Endothelial cell of umbilical vein (primary cell): Measurements from ENCODE around the gene CARMIL3. TPM values are rescaled to one million over a fixed set of nuclear protein-coding genes. Genes with fewer than 3 reads are reported as not detected.

ENCODE experiments used
- BruUV-seq: library from RNA; stranded (reverse); fragments of 400-500 nt; replicated peaks from 2 replicates; lab custom pipeline; 2021; lab: Mats Ljungman, UMichigan
- CTCF ChIA-PET: fragments of 300-600, 350-600 bp; sonication (Branson Sonifier 250); formaldehyde crosslinking; loops from one replicate; lab custom pipeline; 2021; ENCODE audit warnings: antibody characterized with exemption, inconsistent platforms; lab: Charles Lee
- POLR2A ChIA-PET: fragments of 300-600, 350-600 bp; sonication (Branson Sonifier 250); formaldehyde crosslinking; loops from one replicate; lab custom pipeline; 2021; ENCODE audit warnings: antibody characterized with exemption, inconsistent platforms; lab: Charles Lee
- DNase-seq: peaks from one replicate; pipeline ENCODE4 v3.0.0-alpha.2; 2011; ENCODE audit warnings: low read depth, low spot score
- FAIRE-seq: peaks from 2 replicates; lab custom pipeline; 2011; peaks lifted over from hg19 to GRCh38; lab: Jason Lieb, UNC
- H2AFZ ChIP-seq: 2 replicates; pipeline ENCODE4 v1.6.0; 2012; ENCODE audit warnings: low read depth, low read length, control low read depth, inconsistent platforms
- H3K27ac ChIP-seq: 2 replicates; pipeline ENCODE4 v1.5.1; 2011; ENCODE audit warnings: low read depth, mild to moderate bottlenecking, control low read depth, low read length, moderate library complexity; ENCODE audit not compliant: insufficient read depth
- H3K27me3 ChIP-seq, 2 experiments: 2 replicates each; pipeline versions ENCODE4 v1.6.0 to v1.6.1; 2011; ENCODE audit warnings: low read length in 2 of 2, mixed read lengths in 1 of 2; ENCODE audit not compliant: control insufficient read depth in 2 of 2, insufficient read depth in 2 of 2
- H3K36me3 ChIP-seq, 2 experiments: 2 replicates in 1 of 2; 3 replicates in 1 of 2; pipeline ENCODE4 v1.5.1; 2011; ENCODE audit warnings: low read length in 2 of 2, mild to moderate bottlenecking in 1 of 2, moderate library complexity in 1 of 2; ENCODE audit not compliant: control insufficient read depth in 2 of 2, insufficient read depth in 2 of 2; ENCODE audit errors: extremely low read depth in 1 of 2
- H3K4me1 ChIP-seq: 3 replicates; pipeline ENCODE4 v1.5.1; 2011; ENCODE audit warnings: mild to moderate bottlenecking, low read length; ENCODE audit not compliant: control insufficient read depth, insufficient read depth; ENCODE audit errors: extremely low read depth
- H3K4me2 ChIP-seq: 2 replicates; pipeline ENCODE4 v1.6.1; 2011; ENCODE audit warnings: low read length, control low read depth, mixed read lengths; ENCODE audit not compliant: insufficient read depth
- H3K4me3 ChIP-seq, 3 experiments: fragments of 200-600 bp in 1 of 3; sonication (generic), shearing (Covaris generic) in 1 of 3; replicated peaks in 1 of 3; 2 replicates each; pipeline ENCODE4 v1.5.1; 2011 to 2016; ENCODE audit warnings: control low read depth in 3 of 3, low read length in 3 of 3, mild to moderate bottlenecking in 2 of 3, inconsistent platforms in 1 of 3, low read depth in 1 of 3, moderate library complexity in 1 of 3; ENCODE audit not compliant: insufficient read depth in 1 of 3
- H3K79me2 ChIP-seq: 2 replicates; pipeline ENCODE4 v1.6.0; 2012; ENCODE audit warnings: low read length, inconsistent platforms; ENCODE audit not compliant: control insufficient read depth, insufficient read depth
- H3K9ac ChIP-seq: replicated peaks from 2 replicates; pipeline ENCODE3; 2011; ENCODE audit warnings: low read length, control low read depth; ENCODE audit not compliant: insufficient read depth; ENCODE audit errors: extremely low read depth
- H3K9me1 ChIP-seq: replicated peaks from 3 replicates; pipeline ENCODE4 v1.6.0; 2011; ENCODE audit warnings: mild to moderate bottlenecking, low read length; ENCODE audit not compliant: control insufficient read depth, insufficient read depth; ENCODE audit errors: extremely low read depth
- H3K9me3 ChIP-seq: replicated peaks from 2 replicates; pipeline ENCODE4 v1.5.1; 2012; ENCODE audit warnings: low read length, inconsistent platforms; ENCODE audit not compliant: control insufficient read depth, insufficient read depth
- H4K20me1 ChIP-seq: replicated peaks from 2 replicates; pipeline ENCODE3; 2011; ENCODE audit warnings: mild to moderate bottlenecking, low read length; ENCODE audit not compliant: control insufficient read depth, insufficient read depth; ENCODE audit errors: extremely low read depth
- CTCF ChIP-seq, 2 donors: IDR thresholded peaks; 1 replicate in 1 of 2; 2 replicates in 1 of 2; pipeline ENCODE4 v1.5.1; 2011; ENCODE audit warnings: low read length in 2 of 2, mild to moderate bottlenecking in 2 of 2, moderate library complexity in 2 of 2, control low read depth in 1 of 2, inconsistent platforms in 1 of 2, low read depth in 1 of 2; ENCODE audit not compliant: insufficient read depth in 1 of 2; ENCODE audit errors: extremely low read depth in 1 of 2
- EZH2 ChIP-seq: IDR thresholded peaks from 2 replicates; pipeline ENCODE4 v1.6.1; 2012; ENCODE audit warnings: borderline replicate concordance, low read depth, mild to moderate bottlenecking, moderate library complexity, low read length, inconsistent platforms; ENCODE audit not compliant: severe bottlenecking
- FOS ChIP-seq: IDR thresholded peaks from 2 replicates; pipeline ENCODE4 v1.6.1; 2011; ENCODE audit warnings: mild to moderate bottlenecking, low read length, moderate library complexity, borderline replicate concordance; ENCODE audit not compliant: insufficient read depth
- GATA2 ChIP-seq: IDR thresholded peaks from 2 replicates; pipeline ENCODE4 v1.7.0; 2011; ENCODE audit warnings: low read depth, mild to moderate bottlenecking, moderate library complexity, mixed read lengths, low read length; ENCODE audit not compliant: insufficient read length, insufficient read depth
- JUN ChIP-seq: IDR thresholded peaks from 2 replicates; pipeline ENCODE4 v1.6.1; 2011; ENCODE audit warnings: borderline replicate concordance, low read depth; ENCODE audit not compliant: insufficient read length, insufficient read depth
- MAX ChIP-seq: IDR thresholded peaks from 2 replicates; pipeline ENCODE4 v1.6.1; 2011; ENCODE audit not compliant: insufficient read depth, insufficient read length
- MYC ChIP-seq: IDR thresholded peaks from one replicate; pipeline ENCODE4 v1.6.1; 2011; ENCODE audit warnings: mild to moderate bottlenecking, low read depth, low read length
- POLR2A ChIP-seq: IDR thresholded peaks from 2 replicates; pipeline ENCODE4 v1.6.1; 2012; ENCODE audit warnings: low read depth, mild to moderate bottlenecking, control low read depth, low read length
- POLR2AphosphoS5 ChIP-seq: IDR thresholded peaks from 2 replicates; pipeline ENCODE4 v1.6.1; 2012; ENCODE audit warnings: low read depth, mild to moderate bottlenecking, control low read depth, low read length, moderate library complexity; ENCODE audit not compliant: insufficient read depth
- dilution Hi-C: fragments of 300-500 bp; cut with MboI; formaldehyde crosslinking; loops from one replicate; pipeline ENCODE4 v1.15.0; 2019; ENCODE audit warnings: low sequenced_read_pairs; ENCODE audit not compliant: extremely low pct_ligation_motif_present
- intact Hi-C: fragments of 100-400 bp; cut with micrococcal nuclease; formaldehyde crosslinking; loops from one replicate; pipeline ENCODE4 v1.10.0; 2022
- polyA plus RNA-seq, 4 experiments: library from polyadenylated mRNA; depleted of rRNA in 3 of 4; stranded (reverse) in 3 of 4; unstranded in 1 of 4; fragments of >200 nt; gene quantifications; 2 replicates each; pipeline versions ENCODE4 v1.2.1 to v1.2.3, GENCODE V29; 2011 to 2012; ENCODE audit warnings: missing spikeins in 1 of 4
- total RNA-seq: library from RNA; stranded (reverse); gene quantifications from 2 replicates; pipeline ENCODE4 v1.2.3, GENCODE V29; 2021

The CARMIL3 gene
- total and polyA plus RNA-seq, 2 donors (not counting 3 experiments of a cell fraction or from before 2014, with no cell fraction given): 0.03 TPM; not detected in 1

GRCh38 chr14:24055971-24056799, 4.4 kb downstream of the CARMIL3 start:
- no peaks in the 10 kb centered on the region for H4K20me1 ChIP-seq
- H3K79me2 ChIP-seq: no peaks in the 10 kb centered on the region
- H3K4me1 ChIP-seq: peaks cover 11% of the 10 kb centered on the region
- H3K4me2 ChIP-seq: no peak overlapping the region
- no peak overlapping the region for H3K4me3 ChIP-seq
- H3K9me3 ChIP-seq: no peaks in the 10 kb centered on the region
- FAIRE-seq (no peak), DNase-seq (no peak)
- no peaks in the 10 kb centered on the region for H3K36me3 ChIP-seq
- H3K27me3 ChIP-seq: peaks cover 0 to 5% of the 10 kb centered on the region in 2 experiments
- BruUV-seq: no TSS peak
- dilution Hi-C loops (no loop called here), intact Hi-C loops (loop anchor here (5.0 kb wide), 1 partner anchor 161 kb away; the partner anchor contains the start of gene MDP1)
- POLR2A ChIA-PET: no interaction called here
- H3K9me1 ChIP-seq: no peaks in the 10 kb centered on the region
- H3K9ac ChIP-seq: no peak overlapping the region
- CTCF ChIA-PET: interaction anchor here (0.9 to 9.5 kb wide), 7 partner anchors 12 to 240 kb away, joined by 3 to 420 read pairs (median 36); partner anchors contain the start of genes CHMP4A, DCAF11, IRF9 and NRL
- no peak overlapping the region for H3K27ac ChIP-seq
- H2AFZ ChIP-seq: no peak overlapping the region
- no peak for TF ChIP-seq JUN
- TF ChIP-seq POLR2A: no peak
- TF ChIP-seq MAX: no peak

GRCh38 chr14:24056800-24057184, 5.0 kb downstream of the CARMIL3 start:
- no peak overlapping the region for H3K9ac ChIP-seq

More at GRCh38 chr14:24056800-24057184, 5.0 kb downstream of the CARMIL3 start:
- no peak for TF ChIP-seq CTCF (IDR thresholded peaks at IDR 0.05; ENCODE audit: extremely low read depth in 1 of 2, insufficient read depth in 1 of 2, low read depth in 1 of 2, low read length in 2 of 2)
- TF ChIP-seq MAX: no peak
- TF ChIP-seq FOS: no peak
- TF ChIP-seq EZH2: no peak
- TF ChIP-seq POLR2A: no peak
- no peak for TF ChIP-seq JUN
- TF ChIP-seq POLR2AphosphoS5: no peak
- TF ChIP-seq GATA2: no peak
- no peak for TF ChIP-seq MYC
- H4K20me1 ChIP-seq: no peaks in the 10 kb centered on the region
- no TSS peak for BruUV-seq
- intact Hi-C loops (loop anchor here (5.0 kb wide), 1 partner anchor 161 kb away; the partner anchor contains the start of gene MDP1), dilution Hi-C loops (no loop called here)
- no peaks in the 10 kb centered on the region for H3K9me1 ChIP-seq
- H3K4me3 ChIP-seq: no peak overlapping the region
- H3K4me1 ChIP-seq: peaks cover 6% of the 10 kb centered on the region
- H3K27me3 ChIP-seq: no peaks in the 10 kb centered on the region
- no peak for DNase-seq
- no peak overlapping the region for H3K27ac ChIP-seq
- FAIRE-seq: no peak
- no peaks in the 10 kb centered on the region for H3K36me3 ChIP-seq
- ChIA-PET POLR2A (interaction anchor here (1.7 to 2.0 kb wide), 2 partner anchors 34 to 52 kb away, joined by 7 to 8 read pairs; no protein-coding TSS in a partner anchor), CTCF (interaction anchor here (0.9 to 9.5 kb wide), 11 partner anchors 11 to 251 kb away, joined by 3 to 420 read pairs (median 36); partner anchors contain the start of genes CHMP4A, CIDEB, DCAF11 and IRF9)
- H3K4me2 ChIP-seq: no peak overlapping the region
- no peaks in the 10 kb centered on the region for H3K9me3 ChIP-seq
- no peaks in the 10 kb centered on the region for H3K79me2 ChIP-seq
- H2AFZ ChIP-seq: no peak overlapping the region
